PFSK-1 (cell line): Measurements from ENCODE around the gene ACIN1.

Experiments used
- POLR2AphosphoS5 ChIP-seq: IDR thresholded peaks from 2 replicates; pipeline ENCODE4 v1.6.1; 2012; ENCODE audit warnings: low read depth, mild to moderate bottlenecking, control low read depth, low read length, moderate library complexity
- SIN3A ChIP-seq: IDR thresholded peaks from 2 replicates; pipeline ENCODE4 v1.6.1; 2012; ENCODE audit warnings: mild to moderate bottlenecking, low read length, moderate library complexity, borderline replicate concordance; ENCODE audit not compliant: insufficient read depth
- TAF1 ChIP-seq: IDR thresholded peaks from 2 replicates; pipeline ENCODE4 v1.6.1; 2012; ENCODE audit warnings: low read length, control low read depth, borderline replicate concordance; ENCODE audit not compliant: insufficient read depth

- TF ChIP-seq TAF1, result no peak
- no peak for TF ChIP-seq POLR2AphosphoS5
- no peak for TF ChIP-seq SIN3A
Measured at GRCh38 chr14:23049011-23049410, 45.9 kb downstream of the ACIN1 start.
